NCI-H2081 (cell line): Measurements from ENCODE around the gene TMEM267.
"Not testable (repeated sequence)": the region's sequence is repeated elsewhere in the genome, so short reads cannot be mapped to it uniquely, and the experiment has no call there.

ENCODE experiments used
- DNase-seq, 2 experiments: peaks; one replicate each; lab custom pipeline; 2025; lab: John Stamatoyannopoulos, UW

Gene TMEM267

DNA sequence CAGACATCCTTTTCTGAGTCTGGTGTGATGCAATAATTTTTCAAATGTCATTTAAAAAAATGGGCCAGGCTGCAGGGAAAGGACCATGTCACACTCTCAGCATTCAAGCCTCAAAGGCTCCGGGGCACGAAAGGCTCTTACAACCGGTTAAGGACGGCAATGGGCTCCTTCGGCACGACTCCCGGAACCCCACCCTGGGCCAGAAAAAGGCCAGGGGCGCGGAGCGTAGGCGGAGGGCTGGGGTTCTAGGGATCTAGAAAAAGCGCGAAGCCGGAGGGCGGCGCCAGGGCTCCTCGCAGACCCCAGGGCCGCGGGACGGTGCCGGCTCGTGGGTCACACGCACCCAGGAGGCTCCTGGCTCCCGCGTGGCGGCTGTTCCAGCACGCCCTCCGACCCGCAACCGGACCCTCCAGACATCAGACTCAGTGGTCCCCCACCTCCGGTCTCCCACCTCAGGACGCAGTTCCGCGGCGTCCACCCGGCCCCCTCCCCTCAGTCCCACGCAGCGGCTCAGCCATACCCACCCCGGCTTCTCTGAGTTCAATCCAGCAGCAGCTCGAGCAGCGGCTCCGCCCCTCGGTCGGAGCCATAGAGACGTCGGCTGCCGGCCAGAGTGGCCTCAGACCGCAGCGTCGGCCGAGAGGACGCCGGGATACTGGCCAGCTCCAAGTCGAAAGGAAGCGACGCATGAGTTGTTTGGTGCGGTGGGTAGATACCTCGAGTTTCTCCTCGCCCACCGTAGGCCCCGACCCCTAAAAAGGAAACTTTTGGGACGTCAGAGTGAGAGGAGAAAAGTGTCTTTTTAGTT lies at the start of gene TMEM267:
TSS of gene TMEM267 (minus strand) at position 568 of the 808 bp plus-strand sequence. CDS start 29,896 bp downstream, outside the sequence.
- peak; percentile 97 to 99 for DNase-seq

GRCh38 chr5:43530648-43531047 lies 47.0 kb upstream of the TMEM267 start:
- DNase-seq, result no peak

GRCh38 chr5:43523662-43524072 lies 40.0 kb upstream of the TMEM267 start:
- no peak for DNase-seq

GRCh38 chr5:43520615-43521014 lies 37.0 kb upstream of the TMEM267 start:
- no peak for DNase-seq

DNA sequence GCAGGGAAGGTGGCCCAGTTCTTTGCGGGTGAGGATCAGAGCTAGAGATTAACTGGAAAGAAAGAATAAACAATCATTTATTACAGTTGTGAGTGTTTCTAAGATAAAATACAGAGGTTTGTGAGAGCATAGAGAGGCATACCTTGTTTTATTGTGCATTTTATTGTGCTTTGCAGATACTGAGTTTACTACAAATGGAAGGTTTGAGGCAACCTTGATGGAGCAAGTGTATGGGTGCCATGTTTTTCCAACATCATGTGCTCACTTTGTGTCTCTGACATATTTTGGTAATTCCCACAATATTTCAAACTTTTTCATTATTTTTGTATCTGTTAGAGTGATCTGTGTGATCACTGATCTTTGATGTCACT lies 32.0 kb upstream of the TMEM267 start:
- no peak for DNase-seq

GRCh38 chr5:43514816-43515677 lies 31.4 kb upstream of the TMEM267 start, which contains the start of gene C5orf34:
C5orf34 (minus strand) TSS chr5:43515148; CDS start chr5:43509339, 5,809 bp downstream.
- peak; percentile 99 for DNase-seq

- DNase-seq, result peak in 1 of 2 experiments; percentile 71
Measured at GRCh38 chr5:43514471-43514815, 30.8 kb upstream of the TMEM267 start.

GRCh38 chr5:43514025-43514424 lies 30.4 kb upstream of the TMEM267 start:
- DNase-seq, result no peak

GRCh38 chr5:43511062-43511461 lies 27.4 kb upstream of the TMEM267 start:
- not testable (repeated sequence) for DNase-seq

DNA sequence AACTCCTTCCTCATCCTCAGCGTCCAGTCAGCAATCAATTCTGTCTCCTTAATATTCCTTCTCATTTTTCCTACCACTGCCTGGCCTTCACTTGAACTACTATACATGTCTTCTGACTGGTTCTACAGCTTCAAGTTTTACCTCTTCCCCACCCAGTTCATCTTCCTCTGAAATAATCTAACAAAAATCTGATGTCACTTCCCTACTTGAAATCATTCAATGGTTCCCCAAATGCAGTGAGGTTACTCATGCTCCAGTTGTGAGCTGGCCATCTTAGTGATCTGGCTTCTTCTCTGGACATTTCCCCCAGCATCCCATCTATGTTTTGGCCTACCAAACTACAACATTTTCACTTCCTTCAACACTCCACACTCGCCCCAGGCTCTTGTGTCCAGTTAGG lies 14.9 kb upstream of the TMEM267 start:
- no peak for DNase-seq

GRCh38 chr5:43497311-43498104 lies 13.8 kb upstream of the TMEM267 start:
- DNase-seq, result no peak

DNA sequence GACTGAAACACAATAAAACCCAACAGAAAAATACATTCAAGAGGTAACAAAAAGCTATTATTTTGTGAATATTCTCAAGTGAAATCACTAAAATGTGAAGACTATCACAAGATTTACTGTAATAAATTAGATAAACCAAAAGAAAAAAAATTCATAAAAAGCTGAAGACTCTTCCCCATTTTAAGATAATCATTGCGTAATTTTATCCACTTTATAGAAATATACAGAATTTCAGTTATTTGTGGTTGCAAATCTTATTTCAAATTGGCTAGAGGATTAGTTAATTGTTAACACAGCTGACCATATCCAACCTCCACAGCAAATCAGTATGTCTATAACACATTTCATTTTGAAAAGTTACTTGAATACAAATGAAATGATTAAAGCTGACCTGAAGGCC lies 7.7 kb upstream of the TMEM267 start:
- no peak for DNase-seq

- no peak for DNase-seq
Measured at GRCh38 chr5:43486353-43486752, 2.7 kb upstream of the TMEM267 start.

DNA sequence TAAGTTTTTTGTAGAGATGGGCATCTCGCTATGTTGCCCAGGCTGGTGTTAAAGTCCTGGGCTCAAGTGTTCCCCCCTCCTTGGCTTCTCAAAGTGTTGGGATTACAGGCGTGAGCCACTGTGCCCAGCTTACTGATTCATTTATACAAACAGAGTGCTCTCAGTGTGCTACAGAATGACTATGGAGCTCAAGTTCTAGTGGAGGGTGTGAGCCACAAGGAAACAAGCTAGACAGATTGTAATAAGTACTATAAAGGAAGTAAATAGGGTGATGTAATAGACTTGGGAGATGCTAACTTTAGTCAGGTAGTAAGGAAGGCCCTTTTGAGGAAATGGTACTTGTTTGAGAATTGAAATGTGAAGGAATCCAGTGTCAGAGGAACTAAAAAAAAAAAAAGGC lies 1.7 kb upstream of the TMEM267 start:
- no peak for DNase-seq

GRCh38 chr5:43484106-43484849 lies 613 bp upstream of the TMEM267 start:
- DNase-seq, result peak; percentile 92 to 93

GRCh38 chr5:43482490-43483297 lies 971 bp downstream of the TMEM267 start:
- DNase-seq, result no peak

DNA sequence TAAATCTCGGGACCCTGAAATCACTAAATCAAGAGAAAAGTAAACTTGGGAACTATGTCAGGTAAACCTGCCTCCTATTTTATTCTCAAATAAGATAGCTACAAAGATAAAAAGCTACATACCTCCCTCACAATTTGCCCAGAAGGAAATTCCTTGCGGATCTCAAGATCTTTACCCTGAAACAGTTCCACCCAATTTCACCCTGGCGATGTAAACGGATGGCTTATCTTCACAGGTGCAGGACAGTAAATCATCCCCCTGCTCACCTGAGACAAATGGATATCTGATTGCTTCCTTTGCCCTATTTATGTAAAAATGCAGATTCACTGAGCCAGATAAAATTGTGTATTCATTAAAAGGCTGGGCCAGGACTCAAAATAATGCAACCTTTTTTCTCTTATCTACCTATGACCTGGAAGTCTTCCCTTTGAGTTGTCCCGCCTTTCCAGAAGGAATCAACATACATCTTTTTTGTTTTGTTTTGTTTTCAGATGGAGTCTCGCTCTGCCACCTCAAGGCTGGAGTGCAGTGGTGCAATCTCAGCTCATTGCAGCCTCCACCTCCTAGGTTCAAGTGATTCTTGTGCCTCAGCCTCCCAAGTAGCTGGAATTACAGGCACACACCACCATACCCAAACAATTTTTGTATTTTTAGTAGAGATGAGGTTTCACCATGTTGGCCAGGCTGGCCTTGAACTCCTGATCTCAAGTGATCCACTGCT lies 13.8 kb downstream of the TMEM267 start:
- no peak for DNase-seq

DNA sequence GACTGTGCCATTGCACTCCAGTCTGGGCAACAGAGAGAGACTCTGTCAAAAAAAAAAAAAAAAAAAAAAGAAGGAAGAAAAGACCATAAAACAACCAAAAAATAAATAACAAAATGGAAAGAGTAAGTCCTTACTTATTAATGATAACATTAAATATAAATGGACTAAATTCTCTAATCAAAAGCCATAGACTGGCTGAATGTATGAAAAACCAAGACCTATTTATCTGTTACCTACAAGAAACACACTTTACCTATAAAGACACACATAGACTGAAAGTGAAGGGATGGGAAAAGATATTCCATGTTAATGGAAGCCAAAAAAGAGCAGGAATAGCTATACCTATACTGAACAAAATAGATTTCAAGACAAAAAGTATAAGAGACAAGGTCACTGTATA lies 16.6 kb downstream of the TMEM267 start:
- DNase-seq, result no peak

DNA sequence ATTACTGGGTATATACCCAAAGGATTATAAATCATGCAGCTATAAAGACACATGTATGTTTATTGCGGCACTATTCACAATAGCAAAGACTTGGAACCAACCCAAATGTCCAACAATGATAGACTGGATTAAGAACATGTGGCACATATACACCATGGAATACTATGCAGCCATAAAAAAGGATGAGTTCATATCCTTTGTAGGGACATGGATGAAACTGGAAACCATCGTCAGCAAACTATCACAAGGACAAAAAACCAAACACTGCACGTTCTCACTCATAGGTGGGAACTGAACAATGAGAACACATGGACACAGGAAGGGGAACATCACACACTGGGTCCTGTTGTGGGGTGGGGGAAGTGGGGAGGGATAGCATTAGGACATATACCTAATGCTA lies 18.2 kb downstream of the TMEM267 start:
- not testable (repeated sequence) for DNase-seq

GRCh38 chr5:43461066-43461465 lies 22.6 kb downstream of the TMEM267 start:
- no peak for DNase-seq
